Kidney epithelial cell (primary cell): ENCODE measurements around the gene MCC. TPM values are rescaled to one million over a fixed set of nuclear protein-coding genes. Genes with fewer than 3 reads are reported as not detected.

Experiments used
- DNase-seq: peaks from one replicate; pipeline ENCODE4 v3.0.0-alpha.2; 2010; ENCODE audit warnings: low read depth
- H3K27me3 ChIP-seq: 2 replicates; pipeline ENCODE4 v1.6.0; 2011; ENCODE audit warnings: low read length; ENCODE audit not compliant: control insufficient read depth, insufficient read depth
- H3K36me3 ChIP-seq: 2 replicates; pipeline ENCODE4 v1.5.1; 2011; ENCODE audit warnings: low read length; ENCODE audit not compliant: control insufficient read depth, insufficient read depth
- H3K4me3 ChIP-seq: 2 replicates; pipeline ENCODE4 v1.5.1; 2011; ENCODE audit warnings: low read depth, mild to moderate bottlenecking, control low read depth, low read length
- total RNA-seq: library from RNA; depleted of rRNA; stranded (reverse); fragments of >200 nt; gene quantifications from 2 replicates; pipeline ENCODE4 v1.2.3, GENCODE V29; 2015
- TF ChIP-seq, protein P1 (sequence below): IDR thresholded peaks from 2 replicates; pipeline ENCODE4 v1.5.1; 2011; ENCODE audit warnings: mild to moderate bottlenecking, moderate library complexity, low read length, control low read depth, inconsistent platforms; ENCODE audit not compliant: insufficient read depth, poor library complexity, severe bottlenecking

Gene MCC
- total RNA-seq, 1 donor from 2014 or later: 16.7 TPM

DNA sequence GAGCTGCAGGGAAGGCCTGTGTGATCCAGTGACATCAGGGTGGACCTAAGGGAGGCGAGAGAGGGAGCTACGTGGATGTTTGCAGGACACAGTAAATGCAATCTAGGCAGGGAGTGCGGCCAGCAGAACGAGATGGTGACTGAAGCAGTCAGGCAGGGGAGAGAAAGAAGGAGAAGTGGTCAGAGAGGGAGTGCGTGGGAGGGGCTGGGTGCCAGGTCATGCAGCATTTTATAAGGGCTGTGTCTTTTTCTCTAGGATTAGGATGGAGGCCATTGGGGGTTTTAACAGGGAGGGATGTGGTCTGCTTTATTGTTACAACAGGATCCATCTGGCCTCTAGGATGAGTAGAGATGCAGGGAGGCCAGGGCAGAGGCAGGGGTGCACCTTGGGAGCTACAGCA lies 431.3 kb downstream of the MCC start:
- no peak overlapping the region for H3K4me3 ChIP-seq
- TF ChIP-seq, protein P1, sequence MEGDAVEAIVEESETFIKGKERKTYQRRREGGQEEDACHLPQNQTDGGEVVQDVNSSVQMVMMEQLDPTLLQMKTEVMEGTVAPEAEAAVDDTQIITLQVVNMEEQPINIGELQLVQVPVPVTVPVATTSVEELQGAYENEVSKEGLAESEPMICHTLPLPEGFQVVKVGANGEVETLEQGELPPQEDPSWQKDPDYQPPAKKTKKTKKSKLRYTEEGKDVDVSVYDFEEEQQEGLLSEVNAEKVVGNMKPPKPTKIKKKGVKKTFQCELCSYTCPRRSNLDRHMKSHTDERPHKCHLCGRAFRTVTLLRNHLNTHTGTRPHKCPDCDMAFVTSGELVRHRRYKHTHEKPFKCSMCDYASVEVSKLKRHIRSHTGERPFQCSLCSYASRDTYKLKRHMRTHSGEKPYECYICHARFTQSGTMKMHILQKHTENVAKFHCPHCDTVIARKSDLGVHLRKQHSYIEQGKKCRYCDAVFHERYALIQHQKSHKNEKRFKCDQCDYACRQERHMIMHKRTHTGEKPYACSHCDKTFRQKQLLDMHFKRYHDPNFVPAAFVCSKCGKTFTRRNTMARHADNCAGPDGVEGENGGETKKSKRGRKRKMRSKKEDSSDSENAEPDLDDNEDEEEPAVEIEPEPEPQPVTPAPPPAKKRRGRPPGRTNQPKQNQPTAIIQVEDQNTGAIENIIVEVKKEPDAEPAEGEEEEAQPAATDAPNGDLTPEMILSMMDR: no peak
- H3K27me3 ChIP-seq: no peaks in the 10 kb centered on the region
- no peak for DNase-seq
- H3K36me3 ChIP-seq: peaks cover 1% of the 10 kb centered on the region

DNA sequence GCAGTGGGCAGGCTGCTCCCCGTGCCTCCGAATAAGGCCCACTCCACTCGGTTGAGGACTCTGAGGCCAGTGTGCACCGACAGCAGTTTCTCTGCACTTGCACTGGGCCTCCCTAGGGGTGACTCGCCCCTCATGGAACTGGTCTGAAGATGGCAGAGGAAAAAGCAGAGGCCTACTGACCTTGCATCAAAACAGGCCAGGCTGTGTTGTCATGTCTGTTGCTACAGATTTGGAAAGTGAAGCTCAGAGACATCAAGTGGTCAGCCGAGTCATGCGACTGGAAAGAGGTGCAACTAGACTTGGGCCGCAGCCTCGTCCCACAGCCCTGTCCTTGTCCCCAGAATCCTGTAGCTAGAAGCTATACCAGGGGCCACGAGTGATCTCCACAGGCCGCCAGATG lies 433.4 kb downstream of the MCC start:
- Histone ChIP-seq H3K36me3 (peaks cover 1% of the 10 kb centered on the region), H3K4me3 (no peak overlapping the region), H3K27me3 (no peaks in the 10 kb centered on the region)
- TF ChIP-seq, protein P1: no peak
- no peak for DNase-seq

DNA sequence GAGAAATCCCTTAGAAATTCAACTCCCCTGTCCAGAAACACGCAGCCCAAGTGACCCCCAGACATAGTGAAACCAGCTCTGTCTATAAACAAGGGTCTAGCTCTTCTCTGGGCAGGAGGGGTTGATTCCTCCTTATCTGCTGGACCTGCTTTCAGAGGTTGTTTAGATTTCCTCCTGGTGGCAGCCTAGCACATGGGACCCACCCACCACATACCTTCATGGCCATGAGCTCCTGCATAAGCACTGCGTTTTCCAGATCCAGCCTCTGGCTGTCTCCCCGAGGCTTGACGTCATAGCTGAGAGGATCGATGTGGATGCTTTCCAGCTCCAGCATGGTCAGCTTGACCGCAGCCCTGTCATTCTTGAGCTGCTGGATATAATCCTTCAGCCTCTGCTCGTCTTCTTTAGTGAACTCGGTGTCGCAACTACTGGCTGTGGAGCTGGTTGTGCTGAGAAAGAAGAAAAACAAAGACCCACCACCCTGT lies 434.7 kb downstream of the MCC start:
- Histone ChIP-seq H3K27me3 (no peaks in the 10 kb centered on the region), H3K4me3 (no peak overlapping the region), H3K36me3 (peaks cover 1% of the 10 kb centered on the region)
- TF ChIP-seq, protein P1: no peak
- no peak for DNase-seq

DNA sequence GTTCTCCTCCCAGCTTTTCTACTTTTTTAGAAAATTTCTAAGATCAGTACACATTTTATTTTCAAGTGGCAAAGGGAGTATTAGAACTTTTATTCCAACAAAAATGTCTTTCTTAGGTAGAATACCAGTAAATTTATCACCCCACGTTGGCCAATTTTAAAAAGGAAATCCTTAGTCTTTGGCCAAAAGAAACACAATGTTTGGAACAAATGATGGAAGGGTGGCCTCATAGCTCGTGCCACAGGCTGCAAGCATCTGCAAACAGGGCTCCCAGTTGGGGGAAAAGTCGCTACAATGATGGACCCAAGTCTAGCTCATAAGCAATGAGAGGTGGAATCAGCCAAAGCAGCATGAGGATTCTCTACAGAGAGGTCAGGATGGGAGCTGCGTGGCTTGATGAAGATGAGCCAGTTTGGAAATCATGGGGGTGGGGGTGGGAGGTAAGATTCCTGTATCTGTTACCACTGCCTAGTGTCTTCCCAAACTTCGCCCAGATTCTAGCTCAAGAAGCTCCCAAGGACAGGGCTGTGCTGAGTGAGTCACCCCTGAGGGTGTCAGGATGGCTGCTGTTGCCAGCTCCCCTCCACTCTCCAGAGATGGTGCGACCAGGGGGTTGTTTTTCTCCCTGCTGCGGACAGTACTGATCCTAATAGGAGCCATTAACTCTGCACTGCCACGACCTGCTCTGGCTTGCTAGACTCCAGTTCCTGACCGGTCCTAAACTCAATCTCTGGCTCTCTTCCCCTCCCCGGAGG lies 436.0 kb downstream of the MCC start:
- TF ChIP-seq, protein P1: no peak
- no peaks in the 10 kb centered on the region for H3K27me3 ChIP-seq
- no peak for DNase-seq
- peaks cover 1% of the 10 kb centered on the region for H3K36me3 ChIP-seq
- H3K4me3 ChIP-seq: no peak overlapping the region

DNA sequence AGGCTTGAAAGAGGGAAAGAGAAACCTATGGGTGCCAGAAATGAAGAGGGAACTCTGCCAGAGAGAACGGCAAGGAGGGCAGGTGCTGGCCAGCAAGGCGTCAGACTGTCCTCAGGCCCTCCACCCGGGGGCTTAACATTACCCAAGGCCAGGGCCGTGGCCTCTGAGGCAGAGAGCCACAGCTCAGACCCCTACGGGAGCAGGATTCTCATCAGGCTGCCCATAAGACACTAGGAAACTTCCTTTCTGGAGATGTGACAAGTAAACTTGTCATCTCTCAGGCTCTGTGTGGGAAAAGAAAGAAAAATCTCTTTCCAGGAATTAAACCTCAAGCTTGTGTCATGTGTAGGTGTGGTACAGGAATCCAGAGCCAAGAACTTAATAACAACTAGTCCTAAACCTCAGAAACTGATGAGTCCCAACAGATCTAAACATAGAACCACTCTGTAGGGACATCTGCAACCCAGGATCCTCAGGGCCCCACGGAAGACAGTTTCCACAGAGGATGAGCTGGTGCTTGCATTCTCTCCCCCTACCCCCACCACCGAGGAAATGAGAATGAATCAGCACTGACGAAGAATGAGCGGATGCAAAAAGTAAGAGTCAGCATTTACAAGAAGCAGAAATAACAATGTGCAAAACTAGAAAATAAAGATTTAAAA lies 437.4 kb downstream of the MCC start:
- TF ChIP-seq, protein P1: no peak
- no peak for DNase-seq
- no peaks in the 10 kb centered on the region for H3K27me3 ChIP-seq
- no peak overlapping the region for H3K4me3 ChIP-seq
- peaks cover 1% of the 10 kb centered on the region for H3K36me3 ChIP-seq
